M059J (cell line): ENCODE data around the gene LHX2. TPM values are rescaled to one million over a fixed set of nuclear protein-coding genes. Genes with fewer than 3 reads are reported as not detected.
"Not testable (repeated sequence)": the region's sequence is repeated elsewhere in the genome, so short reads cannot be mapped to it uniquely, and the experiment has no call there.

Experiments
- DNase-seq: peaks from one replicate; pipeline ENCODE4 v3.0.0-alpha.2; 2012; ENCODE audit warnings: low read depth
- total RNA-seq: library from RNA; depleted of rRNA; stranded (reverse); fragments of >200 nt; shearing (Covaris generic); gene quantifications from 2 replicates; pipeline ENCODE4 v1.2.3, GENCODE V29; 2014; rRNA removed

Gene LHX2
- 2.9 and 5.3 TPM in 2 replicates for total RNA-seq

- DNase-seq, result peak; percentile 93
Observed at GRCh38 chr9:124011460-124012301, at the start of gene LHX2. LHX2 (plus strand) TSS chr9:124011768; CDS start chr9:124012349, 581 bp downstream.

- no peak for DNase-seq
Observed at GRCh38 chr9:123964761-123965160, 46.8 kb upstream of the LHX2 start.

- DNase-seq, result no peak
Observed at GRCh38 chr9:123965801-123966686, 45.5 kb upstream of the LHX2 start.

- no peak for DNase-seq
Observed at GRCh38 chr9:123967323-123967722, 44.2 kb upstream of the LHX2 start.

GRCh38 chr9:123972618-123973017, 39.0 kb upstream of the LHX2 start:
- DNase-seq, result no peak

GRCh38 chr9:123973590-123974223, 37.9 kb upstream of the LHX2 start:
- no peak for DNase-seq

- DNase-seq, result no peak
Observed at GRCh38 chr9:123974471-123974870, 37.1 kb upstream of the LHX2 start.

- DNase-seq, result no peak
Observed at GRCh38 chr9:123975871-123976270, 35.7 kb upstream of the LHX2 start.

GRCh38 chr9:123976579-123976978, 35.0 kb upstream of the LHX2 start:
- not testable (repeated sequence) for DNase-seq

- DNase-seq, result no peak
Observed at GRCh38 chr9:123978981-123979380, 32.6 kb upstream of the LHX2 start.

GRCh38 chr9:123982535-123982934, 29.0 kb upstream of the LHX2 start:
- DNase-seq, result no peak

- no peak for DNase-seq
Observed at GRCh38 chr9:123983047-123983446, 28.5 kb upstream of the LHX2 start.

- DNase-seq, result no peak
Observed at GRCh38 chr9:123984802-123985201, 26.8 kb upstream of the LHX2 start.

GRCh38 chr9:123985869-123986268, 25.7 kb upstream of the LHX2 start:
- no peak for DNase-seq

GRCh38 chr9:123990427-123990826, 21.1 kb upstream of the LHX2 start:
- no peak for DNase-seq

- not testable (repeated sequence) for DNase-seq
Observed at GRCh38 chr9:123992679-123993078, 18.9 kb upstream of the LHX2 start.

- peak; percentile 58 for DNase-seq
Observed at GRCh38 chr9:123996731-123997421, 14.7 kb upstream of the LHX2 start.

- no peak for DNase-seq
Observed at GRCh38 chr9:123997665-123998277, 13.8 kb upstream of the LHX2 start.

GRCh38 chr9:123998278-123998925, 13.2 kb upstream of the LHX2 start:
- DNase-seq, result no peak

GRCh38 chr9:123998970-123999621, 12.5 kb upstream of the LHX2 start:
- DNase-seq, result no peak
